Adrenal gland (tissue), 12 donors: ENCODE results near the gene MTFR1L. TPM values are rescaled to one million over a fixed set of nuclear protein-coding genes. Genes with fewer than 3 reads are reported as not detected.

Source experiments
- DNase-seq, 7 donors: peaks; one replicate each; pipeline ENCODE4 v3.0.0-alpha.2; 2019 to 2020
- H3K27ac ChIP-seq, 5 donors: fragments of 200-600 bp; sonication (generic) in 4 of 5; 1 replicate in 3 of 5; 2 replicates in 2 of 5; pipeline versions ENCODE4 v1.5.1 to v1.8.0; 2016 to 2020; ENCODE audit warnings: mild to moderate bottlenecking in 1 of 5
- H3K27me3 ChIP-seq: fragments of 200-600 bp; 2 replicates; pipeline ENCODE4 v1.8.0; 2021
- H3K36me3 ChIP-seq, 2 donors: fragments of 200-600 bp; replicated peaks in 1 of 2; 1 replicate in 1 of 2; 2 replicates in 1 of 2; pipeline versions ENCODE4 v1.5.1 to v1.8.0; 2018 to 2022
- H3K4me1 ChIP-seq, 2 donors: fragments of 200-600 bp; replicated peaks in 1 of 2; 1 replicate in 1 of 2; 2 replicates in 1 of 2; pipeline versions ENCODE4 v1.5.1 to v1.8.0; 2018 to 2021
- H3K4me3 ChIP-seq, 4 donors: fragments of 200-600 bp; sonication (generic) in 3 of 4; one replicate each; pipeline ENCODE4 v1.5.1; 2016 to 2018
- H3K9me3 ChIP-seq, 3 donors: fragments of 200-600 bp; sonication (generic) in 1 of 3; replicated peaks in 1 of 3; 1 replicate in 2 of 3; 2 replicates in 1 of 3; pipeline versions ENCODE4 v1.5.1 to v1.8.0; 2016 to 2021
- CTCF ChIP-seq, 6 experiments: fragments of 450-650 bp in 4 of 6; fragments of 200-600 bp in 2 of 6; sonication (generic) in 1 of 6; IDR thresholded peaks; 1 replicate in 5 of 6; 2 replicates in 1 of 6; pipeline versions ENCODE4 v1.5.1 to v1.8.0; 2016 to 2021; ENCODE audit warnings: antibody characterized with exemption in 6 of 6, mild to moderate bottlenecking in 2 of 6, moderate library complexity in 1 of 6
- POLR2A ChIP-seq, 2 donors: fragments of 450-650 bp; IDR thresholded peaks; one replicate each; pipeline ENCODE4 v1.6.1; 2017; ENCODE audit warnings: antibody characterized with exemption in 2 of 2, mild to moderate bottlenecking in 2 of 2, moderate library complexity in 1 of 2
- WGBS, 4 donors: extraction: QIAGEN DNeasy Blood & Tissue Kit in 2 of 4; methylation state at CpG; one replicate each; pipeline versions ENCODE4 v1.1.5 to v1.1.7; 2013 to 2017; 5-methylcytosine and 5-hydroxymethylcytosine counted together
- intact Hi-C, 2 donors: fragments of 100-400 bp; cut with DNase I; formaldehyde crosslinking; loops; one replicate each; pipeline versions ENCODE4 v1.14.1 to v1.15.0; 2022 to 2023
- polyA plus RNA-seq, 3 donors: library from polyadenylated mRNA; stranded (reverse); fragments of 200-250 nt in 2 of 3; fragments of 350-450 nt in 1 of 3; fragmentation: Illumina TruSeq in 1 of 3; extraction: RNeasy Lipid Tissue Mini Kit (QIAGEN cat#74804) in 1 of 3; gene quantifications; one replicate each; pipeline ENCODE4 v1.2.3, GENCODE V29; 2013 to 2014
- total RNA-seq, 9 donors: library from RNA; depleted of rRNA in 4 of 9; stranded (reverse); fragments of >200 nt in 4 of 9; fragments of 120-200 nt in 1 of 9; fragmentation: NEBNext Ultra II Directional in 1 of 9; extraction: Animal tissue kit (Norgen Biotek cat#: 25700) in 1 of 9; gene quantifications; one replicate each; pipeline versions ENCODE4 v1.1.0 to v1.2.4, GENCODE V29; 2013 to 2023
- donor health status: healthy with polysubstance abuse.
- donor health status: Bipolar disorder and iron deficiency.
- donor health status: DM: yes; HTN: yes; CAD: no.
- donor health status: DM: no; HTN: no; CAD: no.
- donor health status: DM: no; HTN: no; CAD: no.
- donor health status: DM: yes; HTN: yes; CAD: no.

MTFR1L gene
- total and polyA plus RNA-seq, 12 donors = 116 to 298 (median 192) TPM

- peaks cover 5 to 42% of the 10 kb centered on the region in 2 donors for H3K4me1 ChIP-seq
- no peak for TF ChIP-seq CTCF (IDR thresholded peaks at IDR 0.05)
- no peak for TF ChIP-seq POLR2A (IDR thresholded peaks at IDR 0.05)
- WGBS, 4 donors = 75 to 87% (median 80%) methylated on average over 11 to 15 of the region's 15 CpGs
- H3K4me3 ChIP-seq = no peak overlapping the region
- H3K36me3 ChIP-seq = peaks cover 0 to 26% of the 10 kb centered on the region in 2 donors
- no peaks in the 10 kb centered on the region for H3K9me3 ChIP-seq
- no peaks in the 10 kb centered on the region for H3K27me3 ChIP-seq
- intact Hi-C loops = no loop called here
- no peak for DNase-seq
- peak overlapping the region in 2 of 5 donors; percentile 54 to 72 for H3K27ac ChIP-seq
Observed at GRCh38 chr1:25804964-25805862, 14.5 kb upstream of the MTFR1L start.

GRCh38 chr1:25805863-25806225 lies 13.9 kb upstream of the MTFR1L start:
- DNase-seq = peak in 3 of 7 donors; percentile 49 to 73 (median 53)
- Histone ChIP-seq H3K4me3 (no peak overlapping the region), H3K27ac (peak overlapping the region in 2 of 5 donors; percentile 54 to 72), H3K4me1 (peaks cover 5 to 39% of the 10 kb centered on the region in 2 donors), H3K27me3 (no peaks in the 10 kb centered on the region), H3K9me3 (no peaks in the 10 kb centered on the region), H3K36me3 (peaks cover 0 to 30% of the 10 kb centered on the region in 2 donors)
- intact Hi-C loops = no loop called here
- no peak for TF ChIP-seq POLR2A (IDR thresholded peaks at IDR 0.05)
- TF ChIP-seq CTCF (IDR thresholded peaks at IDR 0.05) = no peak
- WGBS, 4 donors = 41 to 47% (median 44%) methylated on average over 3 of the region's 3 CpGs

- Histone ChIP-seq H3K9me3 (no peaks in the 10 kb centered on the region), H3K27me3 (no peaks in the 10 kb centered on the region), H3K4me1 (peaks cover 5 to 33% of the 10 kb centered on the region in 2 donors), H3K4me3 (no peak overlapping the region), H3K36me3 (peaks cover 0 to 36% of the 10 kb centered on the region in 2 donors), H3K27ac (peak overlapping the region in 2 of 5 donors; percentile 54 to 72)
- intact Hi-C loops = no loop called here
- peak in 2 of 7 donors; percentile 59 to 80 for DNase-seq
- 57 to 79% (median 73%) methylated on average over 3 to 4 of the region's 4 CpGs for WGBS, 4 donors
- TF ChIP-seq POLR2A (IDR thresholded peaks at IDR 0.05) = no peak
- TF ChIP-seq CTCF (IDR thresholded peaks at IDR 0.05) = no peak
Observed at GRCh38 chr1:25806418-25806817, 13.3 kb upstream of the MTFR1L start.

GRCh38 chr1:25807480-25808390 lies 12.0 kb upstream of the MTFR1L start:
- intact Hi-C loops = no loop called here
- DNase-seq = no peak
- TF ChIP-seq CTCF (IDR thresholded peaks at IDR 0.05) = no peak
- H3K27me3 ChIP-seq = no peaks in the 10 kb centered on the region
- no peak overlapping the region for H3K4me3 ChIP-seq
- 78 to 86% (median 84%) methylated on average over 3 to 20 of the region's 20 CpGs for WGBS, 4 donors
- H3K4me1 ChIP-seq = peaks cover 5 to 20% of the 10 kb centered on the region in 2 donors
- peak overlapping the region in 1 of 5 donors; percentile 52 for H3K27ac ChIP-seq
- H3K9me3 ChIP-seq = no peaks in the 10 kb centered on the region
- H3K36me3 ChIP-seq = peaks cover 0 to 42% of the 10 kb centered on the region in 2 donors
